ENCODE data around the gene IGSF6.

Gene IGSF6

DNA sequence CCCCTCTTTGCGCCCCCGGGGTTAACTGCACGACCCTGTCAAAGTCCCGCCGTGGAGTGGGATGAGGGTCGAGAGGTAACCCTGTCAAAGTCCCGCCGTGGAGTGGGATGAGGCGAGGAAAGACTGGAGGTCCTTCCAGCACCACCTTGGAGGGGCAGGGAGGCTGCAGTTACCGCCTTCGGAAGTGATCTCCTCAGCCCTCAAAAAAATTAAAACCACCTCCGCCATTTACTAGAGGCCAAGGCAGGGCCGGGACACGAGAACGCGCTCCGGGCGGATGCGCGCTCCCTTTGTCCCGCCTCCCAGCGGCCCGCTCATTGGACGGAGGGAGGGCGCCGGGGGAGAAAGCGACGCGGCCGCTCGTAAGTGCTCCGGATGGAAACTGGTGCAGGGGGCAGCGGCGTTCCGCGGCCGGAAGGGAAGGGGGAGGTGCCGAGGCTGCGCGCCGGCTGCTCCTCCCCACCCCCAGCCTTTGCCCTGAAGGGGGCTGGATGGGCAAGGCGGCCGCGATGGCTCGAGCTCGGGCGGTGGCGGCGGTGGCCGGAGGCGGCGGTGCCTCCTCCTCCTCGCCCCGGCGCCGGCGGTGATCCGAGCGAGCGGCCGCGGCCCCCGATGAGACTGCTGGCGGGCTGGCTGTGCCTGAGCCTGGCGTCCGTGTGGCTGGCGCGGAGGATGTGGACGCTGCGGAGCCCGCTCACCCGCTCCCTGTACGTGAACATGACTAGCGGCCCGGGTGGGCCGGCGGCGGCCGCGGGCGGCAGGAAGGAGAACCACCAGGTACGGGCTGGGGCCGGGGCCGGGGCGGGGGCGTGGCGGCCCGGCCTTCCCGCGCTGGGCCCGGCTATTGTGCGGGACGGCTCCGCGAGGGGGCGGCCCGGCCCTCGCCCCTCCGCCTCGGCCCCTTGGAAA lies 53.0 kb downstream of the IGSF6 start, which contains the start of gene METTL9:
METTL9 (plus strand) TSS at position 456 of the 909 bp plus-strand sequence; CDS start at position 613, 157 bp downstream.
- DNase-seq (ENCODE audit: low read depth) = peak; percentile 91

GRCh38 chr16:21598701-21599121 lies 53.7 kb downstream of the IGSF6 start:
- DNase-seq (ENCODE audit: low read depth) = peak; percentile 8

DNA sequence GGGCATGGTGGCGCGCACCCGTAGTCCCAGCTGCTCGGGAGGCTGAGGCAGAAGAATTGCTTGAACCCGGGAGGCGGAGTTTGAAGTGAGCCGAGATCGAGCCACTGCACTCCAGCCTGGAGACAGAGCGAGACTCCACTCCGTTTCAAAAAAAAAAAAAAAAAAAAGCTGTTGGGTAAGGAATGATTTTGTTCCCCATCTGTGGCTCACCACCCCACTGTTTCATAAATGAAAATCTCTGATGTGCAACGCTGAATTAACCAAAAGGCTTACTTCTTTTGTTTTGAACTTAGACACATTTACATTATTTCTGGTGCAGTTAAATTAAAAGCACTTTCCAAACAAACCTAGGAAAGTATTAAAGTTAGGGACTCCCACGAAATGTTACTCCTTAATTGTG lies 54.2 kb downstream of the IGSF6 start:
- DNase-seq (ENCODE audit: low read depth) = no peak

DNA sequence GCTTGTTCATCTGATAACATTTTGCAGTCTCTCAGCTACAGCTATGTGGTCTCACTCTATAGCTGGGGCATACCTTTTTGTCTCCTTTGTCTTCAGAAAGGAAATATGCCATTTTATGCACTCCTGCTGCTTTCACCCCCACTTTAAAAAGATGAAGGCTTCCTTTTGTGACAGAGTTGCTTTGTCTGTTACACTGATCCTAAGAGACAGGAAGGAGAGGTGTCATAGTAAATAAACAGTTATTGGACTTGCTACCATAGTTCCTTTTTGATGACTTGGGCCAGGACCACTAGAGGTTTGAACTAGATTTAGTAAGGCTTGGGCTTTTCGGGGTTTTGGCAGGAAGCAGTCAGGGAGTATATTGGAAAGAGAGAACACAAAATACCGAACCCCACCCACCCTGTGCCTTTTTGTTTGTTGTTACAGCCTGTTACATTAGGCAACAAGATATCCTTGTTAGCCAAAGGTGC lies 54.8 kb downstream of the IGSF6 start:
- no peak for DNase-seq (ENCODE audit: low read depth)

GRCh38 chr16:21593530-21594289 lies 58.7 kb downstream of the IGSF6 start:
- no peak for DNase-seq (ENCODE audit: low read depth)

DNA sequence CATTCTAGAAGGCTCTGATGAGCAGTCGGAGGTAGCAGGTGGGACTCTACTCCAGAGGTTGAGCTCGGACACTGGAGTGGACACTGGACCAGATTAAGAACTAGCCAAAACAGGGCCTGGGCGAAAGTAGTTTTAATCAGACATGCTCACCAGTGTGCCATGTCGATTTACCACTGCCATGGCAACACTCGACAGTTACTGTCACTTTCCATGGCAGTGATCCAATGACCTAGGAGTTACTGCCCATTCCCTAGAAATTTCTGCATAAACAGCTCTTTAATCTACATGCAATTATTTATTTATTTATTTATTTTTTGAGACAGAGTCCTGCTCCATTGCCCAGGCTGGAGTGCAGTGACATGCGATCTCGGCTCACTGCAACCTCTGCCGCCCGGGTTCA lies 60.2 kb downstream of the IGSF6 start:
- DNase-seq (ENCODE audit: low read depth) = no peak

GRCh38 chr16:21590796-21591195 lies 61.6 kb downstream of the IGSF6 start:
- DNase-seq (ENCODE audit: low read depth) = no peak

GRCh38 chr16:21590287-21590686 lies 62.1 kb downstream of the IGSF6 start:
- DNase-seq (ENCODE audit: low read depth) = no peak

GRCh38 chr16:21589551-21589950 lies 62.9 kb downstream of the IGSF6 start:
- no peak for DNase-seq (ENCODE audit: low read depth)
